Nephron progenitor cell (in vitro differentiated cells): ENCODE measurements around the gene CXorf58.

ENCODE experiments used
- DNase-seq: peaks from one replicate; pipeline ENCODE4 v3.0.0; 2021
- H3K27ac Mint-ChIP-seq: 2 replicates; pipeline ENCODE4 v1.8.0; 2021; ENCODE audit warnings: mild to moderate bottlenecking, moderate library complexity, mixed read lengths
- H3K27me3 Mint-ChIP-seq: 2 replicates; pipeline ENCODE4 v1.8.0; 2021; ENCODE audit warnings: mild to moderate bottlenecking, low read depth, mixed read lengths; ENCODE audit not compliant: poor library complexity
- H3K36me3 Mint-ChIP-seq: 2 replicates; pipeline ENCODE4 v1.8.0; 2021; ENCODE audit warnings: low read depth, mixed read lengths
- H3K4me1 Mint-ChIP-seq: 2 replicates; pipeline ENCODE4 v1.8.0; 2021; ENCODE audit warnings: mixed read lengths
- H3K4me3 Mint-ChIP-seq: 2 replicates; pipeline ENCODE4 v1.8.0; 2021; ENCODE audit warnings: mild to moderate bottlenecking, moderate library complexity, mixed read lengths
- H3K9me3 Mint-ChIP-seq: 2 replicates; pipeline ENCODE4 v1.8.0; 2021; ENCODE audit warnings: mild to moderate bottlenecking, moderate library complexity, mixed read lengths
- TF ChIP-seq, protein P1 (sequence below): fragments of 200-600 bp; sonication (generic); IDR thresholded peaks from 2 replicates; pipeline ENCODE4 v1.5.0; 2021; ENCODE audit warnings: antibody characterized with exemption

Gene CXorf58

DNA sequence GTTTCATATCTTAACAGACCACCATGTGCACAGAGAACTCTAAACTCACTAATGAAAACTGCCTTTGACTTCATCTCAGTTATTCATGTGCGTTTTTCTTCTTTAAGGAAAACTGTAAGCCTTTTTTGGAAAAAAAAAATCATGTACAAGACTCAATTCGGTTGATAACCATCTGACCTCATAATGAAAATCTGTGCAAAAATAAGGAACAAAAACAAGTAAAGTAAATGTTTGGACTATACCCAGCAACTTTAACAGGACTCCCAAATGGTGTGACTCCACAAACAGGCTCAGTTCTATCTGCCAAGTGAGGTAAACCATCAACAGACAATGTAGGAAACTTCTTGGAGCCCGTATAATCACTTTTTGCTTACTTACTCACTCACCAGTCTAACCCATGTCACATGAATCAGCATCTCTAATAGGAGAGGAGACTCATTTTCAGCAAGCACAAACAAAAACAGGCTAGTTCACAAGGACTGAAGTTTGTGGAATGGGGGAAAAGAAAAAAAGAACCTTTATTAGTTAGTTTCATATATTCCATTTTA, 9.3 kb upstream of the CXorf58 start:
- Mint-ChIP-seq H3K27ac (peak overlapping the region; percentile 86), H3K4me1 (no peaks in the 10 kb centered on the region), H3K27me3 (peaks cover 4% of the 10 kb centered on the region), H3K4me3 (no peak overlapping the region), H3K9me3 (peaks cover 8% of the 10 kb centered on the region), H3K36me3 (peaks cover 35% of the 10 kb centered on the region)
- TF ChIP-seq, protein P1, sequence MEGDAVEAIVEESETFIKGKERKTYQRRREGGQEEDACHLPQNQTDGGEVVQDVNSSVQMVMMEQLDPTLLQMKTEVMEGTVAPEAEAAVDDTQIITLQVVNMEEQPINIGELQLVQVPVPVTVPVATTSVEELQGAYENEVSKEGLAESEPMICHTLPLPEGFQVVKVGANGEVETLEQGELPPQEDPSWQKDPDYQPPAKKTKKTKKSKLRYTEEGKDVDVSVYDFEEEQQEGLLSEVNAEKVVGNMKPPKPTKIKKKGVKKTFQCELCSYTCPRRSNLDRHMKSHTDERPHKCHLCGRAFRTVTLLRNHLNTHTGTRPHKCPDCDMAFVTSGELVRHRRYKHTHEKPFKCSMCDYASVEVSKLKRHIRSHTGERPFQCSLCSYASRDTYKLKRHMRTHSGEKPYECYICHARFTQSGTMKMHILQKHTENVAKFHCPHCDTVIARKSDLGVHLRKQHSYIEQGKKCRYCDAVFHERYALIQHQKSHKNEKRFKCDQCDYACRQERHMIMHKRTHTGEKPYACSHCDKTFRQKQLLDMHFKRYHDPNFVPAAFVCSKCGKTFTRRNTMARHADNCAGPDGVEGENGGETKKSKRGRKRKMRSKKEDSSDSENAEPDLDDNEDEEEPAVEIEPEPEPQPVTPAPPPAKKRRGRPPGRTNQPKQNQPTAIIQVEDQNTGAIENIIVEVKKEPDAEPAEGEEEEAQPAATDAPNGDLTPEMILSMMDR: no peak
- no peak for DNase-seq

DNA sequence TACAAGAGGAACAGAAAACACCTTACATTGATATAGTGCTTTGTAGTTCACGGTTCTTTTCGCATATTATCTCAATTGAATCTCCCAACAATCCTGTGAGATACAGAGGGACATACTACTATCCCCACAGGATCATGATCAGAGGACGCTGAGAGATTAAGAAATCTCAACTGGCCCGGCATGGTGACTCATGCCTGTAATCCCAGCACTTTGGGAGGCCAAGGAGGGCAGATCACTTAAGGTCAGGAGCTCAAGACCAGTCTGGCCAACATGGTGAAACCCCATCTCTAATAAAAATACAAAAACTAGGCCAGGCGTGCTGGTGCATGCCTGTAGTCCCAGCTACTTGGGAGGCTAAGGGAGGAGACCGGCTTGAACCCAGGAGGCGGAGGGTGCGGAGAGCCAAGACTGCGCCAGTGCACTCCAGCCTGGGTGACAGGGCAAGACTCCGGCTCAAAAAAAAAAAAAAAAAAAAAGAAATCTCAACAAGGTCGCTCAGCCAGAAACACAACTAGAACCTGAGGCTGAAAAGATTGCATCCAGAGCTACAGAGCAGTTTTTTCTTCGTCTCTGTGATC, 7.5 kb upstream of the CXorf58 start:
- TF ChIP-seq, protein P1: no peak
- H3K9me3 Mint-ChIP-seq: peaks cover 4% of the 10 kb centered on the region
- peak overlapping the region; percentile 90 for H3K27ac Mint-ChIP-seq
- peaks cover under 1% of the 10 kb centered on the region for H3K27me3 Mint-ChIP-seq
- peak overlapping the region; percentile 22 for H3K4me3 Mint-ChIP-seq
- peaks cover 34% of the 10 kb centered on the region for H3K36me3 Mint-ChIP-seq
- H3K4me1 Mint-ChIP-seq: peaks cover 14% of the 10 kb centered on the region
- DNase-seq: no peak

DNA sequence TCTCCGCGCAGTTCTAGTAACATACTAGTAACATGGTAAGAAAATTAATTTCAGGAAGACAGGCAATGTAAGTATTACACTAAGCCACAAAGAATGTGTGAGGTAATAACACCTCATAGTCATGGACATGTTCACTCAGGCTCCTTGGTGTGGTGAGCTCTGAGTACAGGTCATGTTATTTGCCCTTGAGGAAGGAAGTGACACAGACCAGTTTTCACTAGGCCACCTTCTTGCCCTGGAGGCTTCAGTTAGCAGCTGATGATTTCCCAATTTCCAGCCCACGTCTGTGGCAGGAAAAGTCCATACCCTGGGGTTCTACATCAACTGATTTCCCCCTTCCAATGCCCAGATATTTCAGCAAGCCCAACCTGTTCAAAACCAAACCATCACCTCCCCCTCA, 6.7 kb upstream of the CXorf58 start:
- no peak for DNase-seq
- H3K4me3 Mint-ChIP-seq: no peak overlapping the region
- peaks cover 30% of the 10 kb centered on the region for H3K36me3 Mint-ChIP-seq
- no peaks in the 10 kb centered on the region for H3K27me3 Mint-ChIP-seq
- H3K4me1 Mint-ChIP-seq: peaks cover 22% of the 10 kb centered on the region
- no peaks in the 10 kb centered on the region for H3K9me3 Mint-ChIP-seq
- TF ChIP-seq, protein P1: no peak
- no peak overlapping the region for H3K27ac Mint-ChIP-seq

DNA sequence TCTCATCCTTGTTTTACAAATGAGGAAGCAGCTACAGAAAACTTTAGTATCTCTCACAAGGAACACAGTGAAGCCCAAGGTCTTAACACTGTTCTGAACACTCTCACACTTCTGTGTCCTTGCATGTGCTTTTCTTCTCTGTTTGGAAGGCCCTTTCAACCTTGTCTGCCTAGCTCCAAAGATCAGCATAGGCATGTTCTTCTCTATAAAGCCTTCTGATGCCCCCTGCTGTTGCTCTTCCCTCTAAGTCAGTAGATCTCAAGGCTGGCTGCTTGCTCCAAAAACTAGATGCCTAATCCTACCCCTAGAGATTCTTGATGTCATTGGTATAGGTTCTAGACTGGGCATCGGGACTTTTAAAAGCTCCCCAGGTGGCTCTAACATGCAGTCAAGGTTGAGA, 6.0 kb upstream of the CXorf58 start:
- peak; percentile 21 for DNase-seq
- Mint-ChIP-seq H3K36me3 (peaks cover 23% of the 10 kb centered on the region), H3K4me3 (no peak overlapping the region), H3K4me1 (peaks cover 29% of the 10 kb centered on the region), H3K9me3 (no peaks in the 10 kb centered on the region), H3K27me3 (no peaks in the 10 kb centered on the region), H3K27ac (no peak overlapping the region)
- TF ChIP-seq, protein P1: no peak

DNA sequence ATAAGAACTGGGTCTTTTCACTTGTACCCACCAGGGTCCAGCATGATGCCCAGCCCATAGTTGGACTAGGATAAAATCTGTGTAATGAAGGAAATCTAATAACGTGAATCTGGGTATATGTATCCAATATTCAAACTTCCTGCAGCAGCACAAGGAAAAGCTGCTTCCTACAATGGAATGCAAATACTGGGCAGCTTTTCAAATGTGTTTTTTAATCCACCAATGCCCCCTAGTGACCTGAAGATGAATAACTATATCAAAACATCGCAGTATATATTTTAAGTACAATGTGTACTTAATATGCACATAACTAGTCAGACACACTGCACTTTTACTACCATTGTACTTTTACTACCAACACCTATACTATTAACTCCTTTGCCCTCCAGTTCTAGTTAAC, 5.4 kb upstream of the CXorf58 start:
- no peak overlapping the region for H3K27ac Mint-ChIP-seq
- no peak for DNase-seq
- TF ChIP-seq, protein P1: peak; percentile 63
- no peaks in the 10 kb centered on the region for H3K27me3 Mint-ChIP-seq
- no peak overlapping the region for H3K4me3 Mint-ChIP-seq
- peaks cover 29% of the 10 kb centered on the region for H3K4me1 Mint-ChIP-seq
- no peaks in the 10 kb centered on the region for H3K9me3 Mint-ChIP-seq
- H3K36me3 Mint-ChIP-seq: peaks cover 22% of the 10 kb centered on the region

DNA sequence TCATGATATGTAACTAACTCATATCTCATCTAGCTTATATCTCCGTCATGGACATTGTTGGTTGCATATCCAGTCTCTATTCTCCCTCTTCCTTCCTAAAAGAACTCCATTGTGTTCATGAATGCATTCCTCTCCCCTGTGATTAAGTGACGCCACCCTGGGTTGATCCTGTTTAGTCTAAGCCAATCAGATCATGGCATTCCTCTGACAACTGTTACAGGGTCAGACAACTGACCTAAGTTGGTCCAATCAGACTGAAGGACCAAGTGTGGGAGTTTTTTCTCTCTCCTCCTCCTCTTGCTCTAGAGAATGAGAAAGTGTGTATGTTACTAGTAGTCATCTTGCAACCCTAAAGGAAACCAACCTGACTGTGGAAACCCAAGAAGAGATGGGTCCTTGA, 3.7 kb upstream of the CXorf58 start:
- no peaks in the 10 kb centered on the region for H3K9me3 Mint-ChIP-seq
- H3K27ac Mint-ChIP-seq: peak overlapping the region; percentile 70
- H3K27me3 Mint-ChIP-seq: no peaks in the 10 kb centered on the region
- TF ChIP-seq, protein P1: no peak
- H3K36me3 Mint-ChIP-seq: peaks cover 18% of the 10 kb centered on the region
- peaks cover 36% of the 10 kb centered on the region for H3K4me1 Mint-ChIP-seq
- H3K4me3 Mint-ChIP-seq: no peak overlapping the region
- no peak for DNase-seq
